ENCODE results near the gene PRPF40A.

The PRPF40A gene

GRCh38 chr2:152676461-152676860 is 40.8 kb downstream of the PRPF40A start:
- DNase-seq (ENCODE audit: low read depth) = no peak
- TF ChIP-seq CTCF (IDR thresholded peaks at IDR 0.05; ENCODE audit: insufficient read depth, low read depth, low read length, missing control alignments) = no peak

GRCh38 chr2:152674334-152674733 is 42.9 kb downstream of the PRPF40A start:
- H3K4me3 ChIP-seq (ENCODE audit: low read depth, low read length) = no peak overlapping the region
- DNase-seq (ENCODE audit: low read depth) = no peak
- no peak for TF ChIP-seq CTCF (IDR thresholded peaks at IDR 0.05; ENCODE audit: insufficient read depth, low read depth, low read length, missing control alignments)

More at GRCh38 chr2:152676461-152676860, 40.8 kb downstream of the PRPF40A start:
- no peak overlapping the region for H3K4me3 ChIP-seq (ENCODE audit: low read depth, low read length)

GRCh38 chr2:152664725-152665124 is 52.5 kb downstream of the PRPF40A start:
- DNase-seq (ENCODE audit: low read depth) = no peak
- no peak overlapping the region for H3K4me3 ChIP-seq (ENCODE audit: low read depth, low read length)
- no peak for TF ChIP-seq CTCF (IDR thresholded peaks at IDR 0.05; ENCODE audit: insufficient read depth, low read depth, low read length, missing control alignments)

- no peak for DNase-seq (ENCODE audit: low read depth)
- no peak overlapping the region for H3K4me3 ChIP-seq (ENCODE audit: low read depth, low read length)
- TF ChIP-seq CTCF (IDR thresholded peaks at IDR 0.05; ENCODE audit: insufficient read depth, low read depth, low read length, missing control alignments) = no peak
Observed at GRCh38 chr2:152661076-152661475, 56.2 kb downstream of the PRPF40A start.

GRCh38 chr2:152658221-152658620 is 59.0 kb downstream of the PRPF40A start:
- no peak for TF ChIP-seq CTCF (IDR thresholded peaks at IDR 0.05; ENCODE audit: insufficient read depth, low read depth, low read length, missing control alignments)
- DNase-seq (ENCODE audit: low read depth) = no peak
- no peak overlapping the region for H3K4me3 ChIP-seq (ENCODE audit: low read depth, low read length)

- no peak for TF ChIP-seq CTCF (IDR thresholded peaks at IDR 0.05; ENCODE audit: insufficient read depth, low read depth, low read length, missing control alignments)
- DNase-seq (ENCODE audit: low read depth) = peak; percentile 29
- no peak overlapping the region for H3K4me3 ChIP-seq (ENCODE audit: low read depth, low read length)
Observed at GRCh38 chr2:152657043-152657442, 60.2 kb downstream of the PRPF40A start.

GRCh38 chr2:152655880-152656279 is 61.4 kb downstream of the PRPF40A start:
- DNase-seq (ENCODE audit: low read depth) = no peak
- H3K4me3 ChIP-seq (ENCODE audit: low read depth, low read length) = no peak overlapping the region
- TF ChIP-seq CTCF (IDR thresholded peaks at IDR 0.05; ENCODE audit: insufficient read depth, low read depth, low read length, missing control alignments) = no peak

Measured in GM12865 (cell line).